Sciatic nerve (tissue), 2 donors: ENCODE data around the gene TMEM167B. TPM values are rescaled to one million over a fixed set of nuclear protein-coding genes. Genes with fewer than 3 reads are reported as not detected.

Source experiments
- ATAC-seq: fragments of 200-7000 bp; cut with Tn5 transposase; one replicate; pipeline ENCODE4 v1.9.1; 2020; ENCODE audit warnings: mild to moderate bottlenecking, moderate library complexity
- DNase-seq: peaks from one replicate; pipeline ENCODE4 v3.0.0-alpha.2; 2020; ENCODE audit warnings: low spot score
- intact Hi-C: fragments of 100-400 bp; cut with DNase I; formaldehyde crosslinking; loops from one replicate; pipeline ENCODE4 v1.14.2; 2022
- total RNA-seq: library from RNA; stranded (reverse); fragmentation: NEBNext Ultra II Directional; extraction: Animal tissue kit (Norgen Biotek cat#: 25700); gene quantifications from one replicate; pipeline ENCODE4 v1.2.1, GENCODE V29; 2021
- donor health status: DM: no; HTN: no; CAD: no.
- donor health status: DM: no; HTN: no; CAD: no.

The TMEM167B gene
- total RNA-seq, 1 donor from 2014 or later, result 39.4 TPM

GRCh38 chr1:109078317-109078716 is 12.2 kb upstream of the TMEM167B start:
- intact Hi-C loops, result no loop called here
- ATAC-seq (no peak), DNase-seq (no peak)

- DNase-seq (no peak), ATAC-seq (no peak)
- intact Hi-C loops, result no loop called here
These were observed 11.3 kb upstream of the TMEM167B start for GRCh38 chr1:109079240-109079622.

- intact Hi-C loops, result no loop called here
- no peak for ATAC-seq
These were observed 10.0 kb upstream of the TMEM167B start for GRCh38 chr1:109080441-109081082.

GRCh38 chr1:109083501-109083900 is 7.1 kb upstream of the TMEM167B start:
- intact Hi-C loops, result no loop called here
- ATAC-seq, result no peak
- DNase-seq, result no peak

More at GRCh38 chr1:109080441-109081082, 10.0 kb upstream of the TMEM167B start:
- DNase-seq, result no peak

GRCh38 chr1:109083923-109084322 is 6.6 kb upstream of the TMEM167B start:
- peak; percentile 70 for ATAC-seq
- intact Hi-C loops, result no loop called here
- no peak for DNase-seq

GRCh38 chr1:109084563-109085517 is 5.7 kb upstream of the TMEM167B start:
- intact Hi-C loops, result no loop called here
- no peak for ATAC-seq
- no peak for DNase-seq

- intact Hi-C loops, result no loop called here
- DNase-seq, result peak; percentile 73
- peak; percentile 49 for ATAC-seq
These were observed 1.1 kb upstream of the TMEM167B start for GRCh38 chr1:109089242-109090015.

- DNase-seq, result no peak
- intact Hi-C loops, result no loop called here
- ATAC-seq, result peak; percentile 67
These were observed 694 bp downstream of the TMEM167B start for GRCh38 chr1:109091078-109091838.

- intact Hi-C loops, result no loop called here
- no peak for DNase-seq
- ATAC-seq, result no peak
These were observed 1.3 kb downstream of the TMEM167B start for GRCh38 chr1:109091839-109092193.

GRCh38 chr1:109094377-109094803 is 3.8 kb downstream of the TMEM167B start:
- intact Hi-C loops, result no loop called here
- ATAC-seq (no peak), DNase-seq (no peak)

- no peak for ATAC-seq
- intact Hi-C loops, result no loop called here
- no peak for DNase-seq
These were observed 4.3 kb downstream of the TMEM167B start for GRCh38 chr1:109094871-109095270.

- ATAC-seq (no peak), DNase-seq (no peak)
- intact Hi-C loops, result no loop called here
These were observed 5.1 kb downstream of the TMEM167B start for GRCh38 chr1:109095631-109096030.

- intact Hi-C loops, result no loop called here
- DNase-seq, result no peak
- no peak for ATAC-seq
These were observed 5.6 kb downstream of the TMEM167B start for GRCh38 chr1:109096120-109096519.

- DNase-seq (peak; percentile 99), ATAC-seq (peak; percentile 98)
- intact Hi-C loops, result no loop called here
These were observed 9.6 kb downstream of the TMEM167B start for GRCh38 chr1:109099938-109100773.

GRCh38 chr1:109104364-109105151 is 14.0 kb downstream of the TMEM167B start:
- DNase-seq (no peak), ATAC-seq (no peak)
- intact Hi-C loops, result no loop called here

- intact Hi-C loops, result no loop called here
- ATAC-seq (no peak), DNase-seq (no peak)
These were observed 15.3 kb downstream of the TMEM167B start for GRCh38 chr1:109105881-109106280.

GRCh38 chr1:109107785-109108184 is 17.2 kb downstream of the TMEM167B start:
- ATAC-seq (no peak), DNase-seq (no peak)
- intact Hi-C loops, result no loop called here
